HepG2 (cell line): ENCODE results near the gene ACOX3. TPM values are rescaled to one million over a fixed set of nuclear protein-coding genes. Genes with fewer than 3 reads are reported as not detected.

ENCODE experiments used
- ATAC-seq: fragments of 200-7000 bp; cut with Tn5 transposase; 3 replicates; pipeline ENCODE4 v1.9.1; 2020; ENCODE audit warnings: mild to moderate bottlenecking, moderate library complexity
- BruUV-seq: library from RNA; stranded (reverse); fragments of 400-500 nt; replicated peaks from 2 replicates; lab custom pipeline; 2021; lab: Mats Ljungman, UMichigan
- CTCF ChIA-PET: fragments of 300-600 bp; formaldehyde crosslinking; extraction: SDS; loops from one replicate; lab custom pipeline; 2021; ENCODE audit warnings: low total read pairs, inconsistent platforms, low intra/inter-chr PET ratio; lab: Yijun Ruan, JAX
- POLR2A ChIA-PET: fragments of 350-600 bp; sonication (Branson Sonifier 250); formaldehyde crosslinking; loops from one replicate; lab custom pipeline; 2020; ENCODE audit warnings: antibody characterized with exemption, inconsistent platforms; lab: Yijun Ruan, JAX
- DNase-seq: peaks from one replicate; pipeline ENCODE4 v3.0.0-alpha.2; 2015; ENCODE audit warnings: low spot score
- FAIRE-seq: peaks from 3 replicates; lab custom pipeline; 2011; peaks lifted over from hg19 to GRCh38; lab: Jason Lieb, UNC
- H2AFZ ChIP-seq: one replicate; pipeline ENCODE4 v1.6.1; 2011; ENCODE audit warnings: low read length, inconsistent platforms
- H3K27ac ChIP-seq: fragments of 300-600 bp; 3 replicates; pipeline ENCODE4 v1.8.0; 2011; ENCODE audit warnings: mixed run types, mild to moderate bottlenecking, mixed read lengths, low read length, inconsistent platforms; ENCODE audit not compliant: insufficient read depth; ENCODE audit errors: extremely low read length
- H3K27me3 ChIP-seq, 2 experiments: fragments of 200-600 bp in 1 of 2; 2 replicates in 1 of 2; 3 replicates in 1 of 2; pipeline versions ENCODE4 v1.6.0 to v1.8.0; 2011; ENCODE audit warnings: low read length in 2 of 2, mild to moderate bottlenecking in 2 of 2, moderate library complexity in 2 of 2, inconsistent platforms in 1 of 2; ENCODE audit not compliant: insufficient read depth in 2 of 2, control insufficient read depth in 1 of 2
- H3K36me3 ChIP-seq, 2 experiments: fragments of 200-600 bp in 1 of 2; replicated peaks in 1 of 2; 2 replicates in 1 of 2; 3 replicates in 1 of 2; pipeline versions ENCODE4 v1.5.1 to v1.8.0; 2011; ENCODE audit warnings: low read length in 2 of 2, inconsistent platforms in 1 of 2; ENCODE audit not compliant: insufficient read depth in 2 of 2, control insufficient read depth in 1 of 2
- H3K4me1 ChIP-seq: 2 replicates; pipeline ENCODE4 v1.5.1; 2012; ENCODE audit warnings: low read length, inconsistent platforms; ENCODE audit not compliant: insufficient read depth
- H3K4me2 ChIP-seq: 2 replicates; pipeline ENCODE4 v1.6.0; 2011; ENCODE audit warnings: low read depth, low read length, inconsistent platforms
- H3K4me3 ChIP-seq, 3 experiments: fragments of 200-600 bp in 1 of 3; sonication (generic), shearing (Covaris generic) in 1 of 3; replicated peaks in 1 of 3; 2 replicates each; pipeline ENCODE4 v1.5.1; 2011 to 2016; ENCODE audit warnings: low read length in 3 of 3, inconsistent platforms in 2 of 3, low read depth in 2 of 3, mild to moderate bottlenecking in 2 of 3, control low read depth in 1 of 3, mixed read lengths in 1 of 3; ENCODE audit not compliant: insufficient read depth in 1 of 3
- H3K79me2 ChIP-seq: one replicate; pipeline ENCODE4 v1.6.1; 2011; ENCODE audit warnings: low read length, inconsistent platforms; ENCODE audit not compliant: insufficient read depth
- H3K9ac ChIP-seq: 2 replicates; pipeline ENCODE4 v1.6.0; 2011; ENCODE audit warnings: mild to moderate bottlenecking, low read depth, low read length, inconsistent platforms; ENCODE audit not compliant: insufficient read depth
- H3K9me3 ChIP-seq: 2 replicates; pipeline ENCODE4 v1.5.1; 2012; ENCODE audit warnings: mild to moderate bottlenecking, low read length
- H4K20me1 ChIP-seq: 2 replicates; pipeline ENCODE4 v1.6.0; 2011; ENCODE audit warnings: inconsistent platforms, mild to moderate bottlenecking, low read length, moderate library complexity; ENCODE audit not compliant: insufficient read depth
- AGO2 ChIP-seq: fragments of 200-400 bp; formaldehyde crosslinking; optimal IDR thresholded peaks from 2 replicates; pipeline ENCODE3; 2017; ENCODE audit warnings: mild to moderate bottlenecking, low read depth, low read length, moderate library complexity
- BORCS8-MEF2B ChIP-seq: sonication (generic); formaldehyde crosslinking; IDR thresholded peaks from 2 replicates; pipeline ENCODE4 v1.8.0; 2022; ENCODE audit warnings: mild to moderate bottlenecking, missing genetic modification reagents
- ETV5 ChIP-seq: IDR thresholded peaks from 2 replicates; pipeline ENCODE4 v1.6.1; 2018; ENCODE audit warnings: missing biosample characterization, missing genetic modification reagents, inconsistent platforms, borderline replicate concordance
- GATA4 ChIP-seq: sonication (generic); IDR thresholded peaks from 2 replicates; pipeline ENCODE4 v1.6.1; 2016; ENCODE audit warnings: antibody characterized with exemption, low read depth, borderline replicate concordance
- HES4 ChIP-seq: sonication (generic); formaldehyde crosslinking; IDR thresholded peaks from 2 replicates; pipeline ENCODE4 v1.9.0; 2021; ENCODE audit warnings: mild to moderate bottlenecking, missing genetic modification reagents, borderline replicate concordance
- KDM5A ChIP-seq: fragments of 200-600 bp; sonication (generic); IDR thresholded peaks from 2 replicates; pipeline ENCODE4 v1.7.0; 2018; ENCODE audit warnings: antibody characterized with exemption, mild to moderate bottlenecking, low read length, borderline replicate concordance
- KMT2A ChIP-seq: sonication (generic); formaldehyde crosslinking; IDR thresholded peaks from 2 replicates; pipeline ENCODE4 v1.4.0; 2020; ENCODE audit warnings: missing genetic modification reagents
- MAZ ChIP-seq, 2 experiments: sonication (generic) in 1 of 2; formaldehyde crosslinking in 1 of 2; IDR thresholded peaks; 2 replicates each; pipeline versions ENCODE4 v1.5.0 to v1.6.1; 2012 to 2020; ENCODE audit warnings: low read depth in 2 of 2, mild to moderate bottlenecking in 2 of 2, borderline replicate concordance in 1 of 2, improper control_type of control experiment in 1 of 2, low read length in 1 of 2, missing genetic modification reagents in 1 of 2, moderate library complexity in 1 of 2
- NCOA2 ChIP-seq: sonication (generic); formaldehyde crosslinking; IDR thresholded peaks from 2 replicates; pipeline ENCODE4 v1.8.0; 2022; ENCODE audit warnings: inconsistent platforms
- PHF5A ChIP-seq: IDR thresholded peaks from one replicate; pipeline ENCODE4 v1.6.1; 2018; ENCODE audit warnings: low read depth, missing genetic modification reagents; ENCODE audit not compliant: unreplicated experiment
- RARG ChIP-seq: sonication (generic); formaldehyde crosslinking; IDR thresholded peaks from 2 replicates; pipeline ENCODE4 v1.4.0; 2020; ENCODE audit warnings: low read depth, mild to moderate bottlenecking, missing genetic modification reagents
- RFX5 ChIP-seq: IDR thresholded peaks from 2 replicates; pipeline ENCODE4 v1.6.1; 2011; ENCODE audit warnings: low read depth, low read length, improper control_type of control experiment
- SOX13 ChIP-seq, 3 experiments: fragments of 450-650 bp in 1 of 3; sonication (generic) in 1 of 3; formaldehyde crosslinking in 1 of 3; IDR thresholded peaks in 2 of 3; conservative IDR thresholded peaks in 1 of 3; 2 replicates each; pipeline versions ENCODE4 v1.5.0 to v1.6.1; 2016 to 2020; ENCODE audit warnings: antibody characterized with exemption in 1 of 3, mild to moderate bottlenecking in 1 of 3, missing compliant biosample characterization in 1 of 3, missing genetic modification reagents in 1 of 3, moderate library complexity in 1 of 3
- TGIF2 ChIP-seq: IDR thresholded peaks from 2 replicates; pipeline ENCODE4 v1.6.1; 2016; ENCODE audit warnings: control low read depth, missing compliant biosample characterization
- ZNF256 ChIP-seq: sonication (generic); formaldehyde crosslinking; conservative IDR thresholded peaks from 2 replicates; pipeline ENCODE4 v1.4.0; 2020; ENCODE audit warnings: missing genetic modification reagents
- ZNF329 ChIP-seq: sonication (generic); formaldehyde crosslinking; IDR thresholded peaks from 2 replicates; pipeline ENCODE4 v1.9.0; 2021; ENCODE audit warnings: low read depth, mild to moderate bottlenecking, missing genetic modification reagents
- ZNF350 ChIP-seq: sonication (generic); formaldehyde crosslinking; IDR thresholded peaks from 2 replicates; pipeline ENCODE4 v1.4.0; 2020; ENCODE audit warnings: mild to moderate bottlenecking, low read depth, missing genetic modification reagents, borderline replicate concordance
- ZNF547 ChIP-seq: sonication (generic); formaldehyde crosslinking; IDR thresholded peaks from 2 replicates; pipeline ENCODE4 v1.5.1; 2020; ENCODE audit warnings: mild to moderate bottlenecking, missing genetic modification reagents
- WGBS: methylation state at CpG from one replicate; pipeline ENCODE4 v1.1.6; 2017; ENCODE audit warnings: low lambda C conversion rate; 5-methylcytosine and 5-hydroxymethylcytosine counted together
- in situ Hi-C: cut with HindIII; loops from 2 replicates; pipeline ENCODE4 v1.10.0; 2017; ENCODE audit warnings: low pct_unique_long_range_greater_than_20kb; ENCODE audit not compliant: extremely low pct_ligation_motif_present
- intact Hi-C: fragments of 100-400 bp; cut with micrococcal nuclease; formaldehyde crosslinking; loops from one replicate; pipeline ENCODE4 v1.10.0; 2022; ENCODE audit not compliant: unreplicated experiment
- polyA plus RNA-seq, 8 experiments: library from polyadenylated mRNA; depleted of rRNA in 3 of 8; stranded (reverse) in 7 of 8; unstranded in 1 of 8; fragments of >200 nt; fragmentation: Illumina TruSeq in 4 of 8; extraction: Trizol in 4 of 8; gene quantifications; 2 replicates each; pipeline versions ENCODE4 v1.2.1 to v1.2.3, GENCODE V29; 2011 to 2016; ENCODE audit warnings: low read depth in 4 of 8, missing spikeins in 1 of 8, mixed read lengths in 1 of 8; ENCODE audit not compliant: insufficient read depth in 1 of 8
- total RNA-seq, 5 experiments: library from RNA; depleted of rRNA; stranded (reverse); fragments of >200 nt; fragmentation: Illumina TruSeq; extraction: Trizol; gene quantifications; 2 replicates each; pipeline ENCODE4 v1.2.3, GENCODE V29; 2016; ENCODE audit warnings: low read depth in 1 of 5
- TF ChIP-seq, protein P1 (sequence below): sonication (generic); formaldehyde crosslinking; IDR thresholded peaks from 2 replicates; pipeline ENCODE4 v1.4.0; 2020; ENCODE audit warnings: missing genetic modification reagents
- TF ChIP-seq, protein P2 (sequence below): sonication (generic); formaldehyde crosslinking; IDR thresholded peaks from 2 replicates; pipeline ENCODE4 v1.5.0; 2020; ENCODE audit warnings: missing genetic modification reagents

The ACOX3 gene
- total and polyA plus RNA-seq, 2 of the 13 experiments (the other 11 are each of a cell fraction or from before 2014, with no cell fraction given), result 4.2 to 17.8 TPM

DNA sequence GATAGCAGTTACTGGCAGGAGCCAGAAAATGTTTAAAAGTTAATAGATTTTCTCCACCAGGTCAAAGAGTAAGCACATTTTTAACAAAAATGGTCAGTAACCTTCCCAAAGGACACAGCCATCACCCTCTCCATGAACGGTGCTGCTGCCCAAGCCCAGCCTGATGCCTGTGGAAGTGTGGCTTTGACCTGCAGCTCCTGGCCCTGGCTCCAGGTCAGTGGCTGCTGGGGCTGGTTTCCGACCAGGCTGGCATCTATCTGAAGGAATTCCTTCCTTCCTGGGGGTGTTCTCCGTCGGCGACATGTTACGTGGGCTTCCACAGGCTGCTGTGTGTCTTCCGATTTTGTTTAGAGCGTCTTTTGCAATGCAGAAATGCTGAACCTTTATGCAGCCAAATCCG is 61.7 kb downstream of the ACOX3 start:
- no peak for DNase-seq
- WGBS, result 93% methylated on average over 7 of the region's 9 CpGs
- Histone ChIP-seq H3K4me3 (no peak overlapping the region), H3K4me2 (no peak overlapping the region), H3K9me3 (no peaks in the 10 kb centered on the region), H3K79me2 (no peaks in the 10 kb centered on the region), H3K9ac (no peak overlapping the region), H4K20me1 (no peaks in the 10 kb centered on the region), H3K27ac (no peak overlapping the region), H2AFZ (no peak overlapping the region), H3K4me1 (peaks cover 15% of the 10 kb centered on the region), H3K36me3 (no peaks in the 10 kb centered on the region), H3K27me3 (no peaks in the 10 kb centered on the region)
- ATAC-seq, result no peak
- in situ Hi-C loops, result no loop called here
- intact Hi-C loops, result no loop called here
- TF ChIP-seq ZNF350, result no peak
- no peak for TF ChIP-seq AGO2
- no peak for TF ChIP-seq HES4 (CRISPR knock-in tag)
- TF ChIP-seq NCOA2 (CRISPR knock-in tag), result no peak
- no peak for TF ChIP-seq ZNF329
- no peak for TF ChIP-seq TGIF2 (CRISPR knock-in tag)
- TF ChIP-seq BORCS8-MEF2B (CRISPR knock-in tag), result no peak
- no peak for TF ChIP-seq GATA4
- no peak for TF ChIP-seq MAZ (IDR thresholded peaks at IDR 0.05; ENCODE audit: borderline replicate concordance, low read depth, low read length)
- no peak for TF ChIP-seq MAZ (CRISPR knock-in tag; IDR thresholded peaks at IDR 0.05; ENCODE audit: low read depth)
- TF ChIP-seq ZNF547, result no peak
- TF ChIP-seq ZNF256, result no peak
- TF ChIP-seq RFX5, result no peak
- TF ChIP-seq, protein P1, sequence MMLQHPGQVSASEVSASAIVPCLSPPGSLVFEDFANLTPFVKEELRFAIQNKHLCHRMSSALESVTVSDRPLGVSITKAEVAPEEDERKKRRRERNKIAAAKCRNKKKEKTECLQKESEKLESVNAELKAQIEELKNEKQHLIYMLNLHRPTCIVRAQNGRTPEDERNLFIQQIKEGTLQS (CRISPR knock-in tag), result no peak
- TF ChIP-seq, protein P2, sequence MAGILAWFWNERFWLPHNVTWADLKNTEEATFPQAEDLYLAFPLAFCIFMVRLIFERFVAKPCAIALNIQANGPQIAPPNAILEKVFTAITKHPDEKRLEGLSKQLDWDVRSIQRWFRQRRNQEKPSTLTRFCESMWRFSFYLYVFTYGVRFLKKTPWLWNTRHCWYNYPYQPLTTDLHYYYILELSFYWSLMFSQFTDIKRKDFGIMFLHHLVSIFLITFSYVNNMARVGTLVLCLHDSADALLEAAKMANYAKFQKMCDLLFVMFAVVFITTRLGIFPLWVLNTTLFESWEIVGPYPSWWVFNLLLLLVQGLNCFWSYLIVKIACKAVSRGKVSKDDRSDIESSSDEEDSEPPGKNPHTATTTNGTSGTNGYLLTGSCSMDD, result no peak
- TF ChIP-seq KMT2A, result no peak
- no peak for TF ChIP-seq KDM5A
- TF ChIP-seq ETV5 (CRISPR knock-in tag), result no peak
- no peak for TF ChIP-seq RARG (CRISPR knock-in tag)
- TF ChIP-seq SOX13 (IDR thresholded peaks at IDR 0.05), result no peak
- TF ChIP-seq SOX13 (CRISPR knock-in tag; conservative IDR thresholded peaks at IDR 0.05 in 1 of 2, IDR thresholded peaks at IDR 0.05 in 1 of 2), result no peak
- TF ChIP-seq PHF5A (CRISPR knock-in tag), result no peak
- CTCF ChIA-PET, result no interaction called here
- FAIRE-seq, result no peak
- BruUV-seq, result no TSS peak
- POLR2A ChIA-PET, result no interaction called here
